Ecto neural progenitor cell (in vitro differentiated cells): ENCODE measurements around the gene PPP2R3B.
"Not testable (repeated sequence)": the region's sequence is repeated elsewhere in the genome, so short reads cannot be mapped to it uniquely, and the experiment has no call there.

ENCODE experiments used
- DNase-seq: peaks from one replicate; pipeline ENCODE4 v3.0.0-alpha.2; 2018; ENCODE audit warnings: low spot score

PPP2R3B gene

GRCh38 chrX:318739-319578 lies 67.7 kb downstream of the PPP2R3B start, which contains the start of gene GTPBP6:
TSS of gene GTPBP6 (minus strand) at chrX:318796. CDS start at chrX:318787, 9 bp downstream.
- peak; percentile 99 for DNase-seq

GRCh38 chrX:318068-318738 lies 68.5 kb downstream of the PPP2R3B start:
- DNase-seq, result peak; percentile 97

- no peak for DNase-seq
Observed at GRCh38 chrX:317424-318067, 69.2 kb downstream of the PPP2R3B start.

GRCh38 chrX:316351-317325 lies 70.1 kb downstream of the PPP2R3B start:
- DNase-seq, result no peak

GRCh38 chrX:314781-315595 lies 71.7 kb downstream of the PPP2R3B start:
- no peak for DNase-seq

GRCh38 chrX:314049-314448 lies 72.7 kb downstream of the PPP2R3B start:
- DNase-seq, result no peak

- no peak for DNase-seq
Observed at GRCh38 chrX:313546-313945, 73.2 kb downstream of the PPP2R3B start.

- DNase-seq, result no peak
Observed at GRCh38 chrX:312621-313331, 73.9 kb downstream of the PPP2R3B start.

- DNase-seq, result no peak
Observed at GRCh38 chrX:311156-312129, 75.3 kb downstream of the PPP2R3B start.

- no peak for DNase-seq
Observed at GRCh38 chrX:310621-311155, 76.0 kb downstream of the PPP2R3B start.

- no peak for DNase-seq
Observed at GRCh38 chrX:308821-309520, 77.7 kb downstream of the PPP2R3B start.

- DNase-seq, result no peak
Observed at GRCh38 chrX:307261-308111, 79.2 kb downstream of the PPP2R3B start.

GRCh38 chrX:306614-307251 lies 80.0 kb downstream of the PPP2R3B start:
- DNase-seq, result not testable (repeated sequence)

GRCh38 chrX:305781-306613 lies 80.7 kb downstream of the PPP2R3B start:
- not testable (repeated sequence) for DNase-seq

GRCh38 chrX:302975-303374 lies 83.7 kb downstream of the PPP2R3B start:
- DNase-seq, result no peak

GRCh38 chrX:300334-300733 lies 86.4 kb downstream of the PPP2R3B start:
- no peak for DNase-seq
